ENCODE results near the gene FAM120AOS.

FAM120AOS gene

GRCh38 chr9:93422977-93423616 lies 30.3 kb downstream of the FAM120AOS start:
- no peaks in the 10 kb centered on the region for H3K4me1 ChIP-seq (ENCODE audit: control insufficient read depth, insufficient read depth, low read length, unreplicated experiment)
- no peaks in the 10 kb centered on the region for H3K79me2 ChIP-seq (ENCODE audit: control insufficient read depth, insufficient read depth, low read length, unreplicated experiment)
- no peak overlapping the region for H2AFZ ChIP-seq (ENCODE audit: low read length, unreplicated experiment)
- no peaks in the 10 kb centered on the region for H3K36me3 ChIP-seq (ENCODE audit: insufficient read depth, low read length)
- H3K27me3 ChIP-seq (ENCODE audit: insufficient read depth, low read length), result peaks cover 60% of the 10 kb centered on the region
- no peak overlapping the region for H3K27ac ChIP-seq (ENCODE audit: low read depth, low read length)
- H3K4me3 ChIP-seq (ENCODE audit: low read depth, low read length), result no peak overlapping the region

- Histone ChIP-seq H3K4me3 (ENCODE audit: low read depth, low read length) (no peak overlapping the region), H3K27ac (ENCODE audit: low read depth, low read length) (no peak overlapping the region), H3K27me3 (ENCODE audit: insufficient read depth, low read length) (peaks cover 43% of the 10 kb centered on the region), H2AFZ (ENCODE audit: low read length, unreplicated experiment) (no peak overlapping the region), H3K79me2 (ENCODE audit: control insufficient read depth, insufficient read depth, low read length, unreplicated experiment) (no peaks in the 10 kb centered on the region), H3K4me1 (ENCODE audit: control insufficient read depth, insufficient read depth, low read length, unreplicated experiment) (no peaks in the 10 kb centered on the region), H3K36me3 (ENCODE audit: insufficient read depth, low read length) (no peaks in the 10 kb centered on the region)
These were observed 34.4 kb downstream of the FAM120AOS start for GRCh38 chr9:93419023-93419422.

- no peaks in the 10 kb centered on the region for H3K79me2 ChIP-seq (ENCODE audit: control insufficient read depth, insufficient read depth, low read length, unreplicated experiment)
- no peak overlapping the region for H3K4me3 ChIP-seq (ENCODE audit: low read depth, low read length)
- no peak overlapping the region for H3K27ac ChIP-seq (ENCODE audit: low read depth, low read length)
- H3K4me1 ChIP-seq (ENCODE audit: control insufficient read depth, insufficient read depth, low read length, unreplicated experiment), result no peaks in the 10 kb centered on the region
- peaks cover 44% of the 10 kb centered on the region for H3K27me3 ChIP-seq (ENCODE audit: insufficient read depth, low read length)
- H2AFZ ChIP-seq (ENCODE audit: low read length, unreplicated experiment), result no peak overlapping the region
- H3K36me3 ChIP-seq (ENCODE audit: insufficient read depth, low read length), result no peaks in the 10 kb centered on the region
These were observed 35.8 kb downstream of the FAM120AOS start for GRCh38 chr9:93417538-93417937.

GRCh38 chr9:93416530-93417235 lies 36.7 kb downstream of the FAM120AOS start:
- H3K36me3 ChIP-seq (ENCODE audit: insufficient read depth, low read length), result no peaks in the 10 kb centered on the region
- no peak overlapping the region for H2AFZ ChIP-seq (ENCODE audit: low read length, unreplicated experiment)
- H3K4me1 ChIP-seq (ENCODE audit: control insufficient read depth, insufficient read depth, low read length, unreplicated experiment), result no peaks in the 10 kb centered on the region
- peaks cover 49% of the 10 kb centered on the region for H3K27me3 ChIP-seq (ENCODE audit: insufficient read depth, low read length)
- no peak overlapping the region for H3K27ac ChIP-seq (ENCODE audit: low read depth, low read length)
- H3K79me2 ChIP-seq (ENCODE audit: control insufficient read depth, insufficient read depth, low read length, unreplicated experiment), result no peaks in the 10 kb centered on the region
- H3K4me3 ChIP-seq (ENCODE audit: low read depth, low read length), result no peak overlapping the region

- H2AFZ ChIP-seq (ENCODE audit: low read length, unreplicated experiment), result no peak overlapping the region
- no peak overlapping the region for H3K27ac ChIP-seq (ENCODE audit: low read depth, low read length)
- no peaks in the 10 kb centered on the region for H3K36me3 ChIP-seq (ENCODE audit: insufficient read depth, low read length)
- H3K4me3 ChIP-seq (ENCODE audit: low read depth, low read length), result no peak overlapping the region
- no peaks in the 10 kb centered on the region for H3K79me2 ChIP-seq (ENCODE audit: control insufficient read depth, insufficient read depth, low read length, unreplicated experiment)
- peaks cover 57% of the 10 kb centered on the region for H3K27me3 ChIP-seq (ENCODE audit: insufficient read depth, low read length)
- no peaks in the 10 kb centered on the region for H3K4me1 ChIP-seq (ENCODE audit: control insufficient read depth, insufficient read depth, low read length, unreplicated experiment)
These were observed 38.1 kb downstream of the FAM120AOS start for GRCh38 chr9:93415176-93415690.

GRCh38 chr9:93413530-93413929 lies 39.9 kb downstream of the FAM120AOS start:
- Histone ChIP-seq H2AFZ (ENCODE audit: low read length, unreplicated experiment) (no peak overlapping the region), H3K4me1 (ENCODE audit: control insufficient read depth, insufficient read depth, low read length, unreplicated experiment) (no peaks in the 10 kb centered on the region), H3K27ac (ENCODE audit: low read depth, low read length) (no peak overlapping the region), H3K27me3 (ENCODE audit: insufficient read depth, low read length) (peaks cover 66% of the 10 kb centered on the region), H3K4me3 (ENCODE audit: low read depth, low read length) (no peak overlapping the region), H3K79me2 (ENCODE audit: control insufficient read depth, insufficient read depth, low read length, unreplicated experiment) (no peaks in the 10 kb centered on the region), H3K36me3 (ENCODE audit: insufficient read depth, low read length) (no peaks in the 10 kb centered on the region)

GRCh38 chr9:93406371-93406770 lies 47.0 kb downstream of the FAM120AOS start:
- no peak overlapping the region for H2AFZ ChIP-seq (ENCODE audit: low read length, unreplicated experiment)
- H3K4me1 ChIP-seq (ENCODE audit: control insufficient read depth, insufficient read depth, low read length, unreplicated experiment), result no peaks in the 10 kb centered on the region
- no peaks in the 10 kb centered on the region for H3K36me3 ChIP-seq (ENCODE audit: insufficient read depth, low read length)
- no peak overlapping the region for H3K27ac ChIP-seq (ENCODE audit: low read depth, low read length)
- H3K27me3 ChIP-seq (ENCODE audit: insufficient read depth, low read length), result peaks cover 74% of the 10 kb centered on the region
- H3K4me3 ChIP-seq (ENCODE audit: low read depth, low read length), result no peak overlapping the region
- no peaks in the 10 kb centered on the region for H3K79me2 ChIP-seq (ENCODE audit: control insufficient read depth, insufficient read depth, low read length, unreplicated experiment)

- Histone ChIP-seq H3K4me3 (ENCODE audit: low read depth, low read length) (no peak overlapping the region), H3K36me3 (ENCODE audit: insufficient read depth, low read length) (no peaks in the 10 kb centered on the region), H2AFZ (ENCODE audit: low read length, unreplicated experiment) (no peak overlapping the region), H3K27me3 (ENCODE audit: insufficient read depth, low read length) (peaks cover 52% of the 10 kb centered on the region), H3K4me1 (ENCODE audit: control insufficient read depth, insufficient read depth, low read length, unreplicated experiment) (peaks cover 7% of the 10 kb centered on the region), H3K27ac (ENCODE audit: low read depth, low read length) (no peak overlapping the region), H3K79me2 (ENCODE audit: control insufficient read depth, insufficient read depth, low read length, unreplicated experiment) (no peaks in the 10 kb centered on the region)
These were observed 54.9 kb downstream of the FAM120AOS start for GRCh38 chr9:93398471-93398870.

- Histone ChIP-seq H3K79me2 (ENCODE audit: control insufficient read depth, insufficient read depth, low read length, unreplicated experiment) (no peaks in the 10 kb centered on the region), H2AFZ (ENCODE audit: low read length, unreplicated experiment) (no peak overlapping the region), H3K27ac (ENCODE audit: low read depth, low read length) (no peak overlapping the region), H3K4me3 (ENCODE audit: low read depth, low read length) (no peak overlapping the region), H3K4me1 (ENCODE audit: control insufficient read depth, insufficient read depth, low read length, unreplicated experiment) (peaks cover 7% of the 10 kb centered on the region), H3K27me3 (ENCODE audit: insufficient read depth, low read length) (peaks cover 51% of the 10 kb centered on the region), H3K36me3 (ENCODE audit: insufficient read depth, low read length) (no peaks in the 10 kb centered on the region)
These were observed 55.6 kb downstream of the FAM120AOS start for GRCh38 chr9:93397661-93398373.

All from ACC112 (cell line).